Prostate gland (tissue), 2 donors: ENCODE data around the gene CRISPLD2. TPM values are rescaled to one million over a fixed set of nuclear protein-coding genes. Genes with fewer than 3 reads are reported as not detected.
A peak's percentile ranks its signal among the peaks of the same experiment; 100 is the strongest.

Experiments used
- DNase-seq: peaks from one replicate; pipeline ENCODE4 v3.0.0-alpha.2; 2019; ENCODE audit warnings: low spot score
- H3K27ac ChIP-seq, 2 donors: fragments of 200-600 bp; sonication (generic); 2 replicates each; pipeline ENCODE4 v1.5.1; 2017 to 2019
- H3K27me3 ChIP-seq: fragments of 200-600 bp; sonication (generic); replicated peaks from 2 replicates; pipeline ENCODE4 v1.5.1; 2019; ENCODE audit not compliant: insufficient read depth
- H3K36me3 ChIP-seq, 2 donors: fragments of 200-600 bp; sonication (generic); 1 replicate in 1 of 2; 2 replicates in 1 of 2; pipeline versions ENCODE4 v1.5.1 to v1.8.1; 2017 to 2019
- H3K4me1 ChIP-seq: fragments of 200-600 bp; sonication (generic); replicated peaks from 2 replicates; pipeline ENCODE4 v1.5.1; 2019
- H3K4me3 ChIP-seq, 2 donors: fragments of 200-600 bp; sonication (generic); 2 replicates each; pipeline ENCODE4 v1.5.1; 2017 to 2019
- H3K9me3 ChIP-seq: fragments of 200-600 bp; sonication (generic); 2 replicates; pipeline ENCODE4 v1.5.1; 2017
- CTCF ChIP-seq, 4 experiments: fragments of 200-600 bp in 2 of 4; fragments of 450-650 bp in 2 of 4; sonication (generic) in 2 of 4; IDR thresholded peaks; 1 replicate in 3 of 4; 2 replicates in 1 of 4; pipeline ENCODE4 v1.5.1; 2016 to 2019; ENCODE audit warnings: antibody characterized with exemption in 4 of 4, mild to moderate bottlenecking in 2 of 4, moderate library complexity in 2 of 4
- POLR2A ChIP-seq: fragments of 450-650 bp; IDR thresholded peaks from one replicate; pipeline ENCODE4 v1.6.1; 2016; ENCODE audit warnings: antibody characterized with exemption, mild to moderate bottlenecking
- POLR2AphosphoS5 ChIP-seq: sonication (generic); formaldehyde crosslinking; IDR thresholded peaks from one replicate; pipeline ENCODE4 v1.6.1; 2017; ENCODE audit warnings: antibody characterized with exemption
- WGBS: methylation state at CpG from one replicate; pipeline ENCODE4 v1.1.5; 2018; 5-methylcytosine and 5-hydroxymethylcytosine counted together
- intact Hi-C: fragments of 100-400 bp; cut with DNase I; formaldehyde crosslinking; loops from one replicate; pipeline ENCODE4 v1.14.2; 2022
- total RNA-seq, 2 donors: library from RNA; depleted of rRNA; stranded (reverse); fragments of >200 nt; gene quantifications; one replicate each; pipeline ENCODE4 v1.1.0, GENCODE V29; 2016

Gene CRISPLD2
- total RNA-seq, 2 donors from 2014 or later, result 186 to 226 TPM

- no peak for DNase-seq
- peaks cover 7% of the 10 kb centered on the region for H3K4me1 ChIP-seq
- H3K9me3 ChIP-seq, result no peaks in the 10 kb centered on the region
- H3K4me3 ChIP-seq, result no peak overlapping the region
- peak overlapping the region; percentile 85 for H3K27ac ChIP-seq
- no peak for TF ChIP-seq POLR2A
- TF ChIP-seq CTCF (IDR thresholded peaks at IDR 0.05), result no peak
- TF ChIP-seq POLR2AphosphoS5, result no peak
- no peaks in the 10 kb centered on the region for H3K27me3 ChIP-seq
- H3K36me3 ChIP-seq, result no peaks in the 10 kb centered on the region
- intact Hi-C loops, result loop anchor here (5.0 to 10.0 kb wide), 2 partner anchors 89 to 519 kb away; no protein-coding TSS in a partner anchor
- WGBS, result 49% methylated on average over 8 of the region's 8 CpGs
These were observed 3.7 kb downstream of the CRISPLD2 start for GRCh38 chr16:84823484-84823883.

- TF ChIP-seq POLR2A (no peak), CTCF (IDR thresholded peaks at IDR 0.05) (no peak), POLR2AphosphoS5 (no peak)
- Histone ChIP-seq H3K9me3 (no peaks in the 10 kb centered on the region), H3K27ac (peak overlapping the region; percentile 85), H3K36me3 (no peaks in the 10 kb centered on the region), H3K4me1 (peaks cover 7% of the 10 kb centered on the region), H3K4me3 (no peak overlapping the region), H3K27me3 (no peaks in the 10 kb centered on the region)
- DNase-seq, result no peak
- intact Hi-C loops, result loop anchor here (5.0 to 10.0 kb wide), 2 partner anchors 88 to 519 kb away; no protein-coding TSS in a partner anchor
- 67% methylated on average over 5 of the region's 5 CpGs for WGBS
These were observed 4.1 kb downstream of the CRISPLD2 start for GRCh38 chr16:84823926-84824325.

GRCh38 chr16:84825896-84826557, 6.2 kb downstream of the CRISPLD2 start:
- no peak for TF ChIP-seq POLR2AphosphoS5
- WGBS, result 81% methylated on average over 8 of the region's 8 CpGs
- H3K9me3 ChIP-seq, result no peaks in the 10 kb centered on the region
- H3K27ac ChIP-seq, result peak overlapping the region; percentile 85
- peaks cover 5% of the 10 kb centered on the region for H3K4me1 ChIP-seq
- no peaks in the 10 kb centered on the region for H3K27me3 ChIP-seq
- no peaks in the 10 kb centered on the region for H3K36me3 ChIP-seq
- H3K4me3 ChIP-seq, result no peak overlapping the region
- intact Hi-C loops, result loop anchor here (10.0 kb wide), 1 partner anchor 521 kb away; no protein-coding TSS in a partner anchor
- DNase-seq, result no peak

- peak overlapping the region; percentile 85 for H3K27ac ChIP-seq
- no peaks in the 10 kb centered on the region for H3K36me3 ChIP-seq
- DNase-seq, result no peak
- 48% methylated on average over 13 of the region's 13 CpGs for WGBS
- H3K4me1 ChIP-seq, result peaks cover 5% of the 10 kb centered on the region
- intact Hi-C loops, result loop anchor here (10.0 kb wide), 1 partner anchor 522 kb away; no protein-coding TSS in a partner anchor
- no peaks in the 10 kb centered on the region for H3K9me3 ChIP-seq
- TF ChIP-seq POLR2AphosphoS5 (no peak), CTCF (IDR thresholded peaks at IDR 0.05) (no peak), POLR2A (no peak)
- no peaks in the 10 kb centered on the region for H3K27me3 ChIP-seq
- H3K4me3 ChIP-seq, result no peak overlapping the region
These were observed 6.8 kb downstream of the CRISPLD2 start for GRCh38 chr16:84826558-84826941.

- WGBS, result 61% methylated on average over 16 of the region's 16 CpGs
- no peaks in the 10 kb centered on the region for H3K27me3 ChIP-seq
- H3K9me3 ChIP-seq, result no peaks in the 10 kb centered on the region
- peaks cover 5% of the 10 kb centered on the region for H3K4me1 ChIP-seq
- DNase-seq, result no peak
- TF ChIP-seq CTCF (IDR thresholded peaks at IDR 0.05) (no peak), POLR2A (no peak), POLR2AphosphoS5 (no peak)
- intact Hi-C loops, result loop anchor here (10.0 kb wide), 1 partner anchor 522 kb away; no protein-coding TSS in a partner anchor
- peak overlapping the region; percentile 85 for H3K27ac ChIP-seq
- no peak overlapping the region for H3K4me3 ChIP-seq
- no peaks in the 10 kb centered on the region for H3K36me3 ChIP-seq
These were observed 7.4 kb downstream of the CRISPLD2 start for GRCh38 chr16:84827131-84827574.
